Measurements from ENCODE around the gene SEBOX.

- no peak for TF ChIP-seq CTCF (IDR thresholded peaks at IDR 0.05)
- no peak for TF ChIP-seq POLR2A (IDR thresholded peaks at IDR 0.05)
Measured at GRCh38 chr17:28350271-28350670, 14.7 kb downstream of the SEBOX start.
